ENCODE data around the gene COL8A1. TPM values are rescaled to one million over a fixed set of nuclear protein-coding genes. Genes with fewer than 3 reads are reported as not detected.
"Not testable (repeated sequence)": the region's sequence is repeated elsewhere in the genome, so short reads cannot be mapped to it uniquely, and the experiment has no call there.

The COL8A1 gene
- total RNA-seq = under 1 TPM; 0.10 to 0.13 TPM

DNA sequence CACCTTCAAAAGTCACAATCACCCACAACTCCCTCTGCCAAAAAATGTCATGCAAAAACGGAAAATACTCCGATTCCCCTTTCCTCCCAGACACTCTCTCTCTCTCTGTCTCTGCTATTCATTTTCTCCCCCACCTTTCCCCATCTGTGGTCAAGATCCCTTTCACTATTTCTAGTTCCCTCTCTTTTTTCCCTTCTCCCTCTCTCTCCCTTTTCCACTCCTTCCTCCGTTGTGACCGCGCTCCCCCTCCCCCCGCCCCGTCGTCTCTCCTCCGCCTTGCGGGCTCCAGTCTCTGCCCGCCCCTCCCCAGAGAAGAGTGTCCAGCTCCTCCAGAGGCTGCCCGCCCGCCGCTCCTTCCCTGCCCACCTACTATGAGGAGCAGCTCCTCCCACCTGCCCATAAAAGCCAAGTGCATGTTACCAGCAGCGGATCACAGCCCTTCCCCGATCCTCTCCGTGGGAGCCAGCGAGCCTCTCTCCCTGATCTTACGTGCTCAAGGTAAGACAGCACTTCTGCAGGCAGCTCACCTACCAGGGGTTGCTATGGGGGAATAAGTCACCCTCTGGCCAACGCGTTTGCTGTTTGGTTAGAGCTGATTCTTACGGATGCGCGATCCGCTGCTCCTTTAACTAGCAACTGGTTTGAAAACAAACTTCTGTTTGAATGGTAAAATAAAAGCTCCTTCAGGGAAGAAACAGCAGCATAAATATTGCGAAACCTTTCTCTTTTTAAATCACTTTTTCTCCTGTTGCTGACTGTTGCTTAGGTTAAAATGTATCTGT lies at the start of gene COL8A1:
COL8A1 (plus strand) TSS at position 428 of the 782 bp plus-strand sequence. CDS start 152,089 bp downstream, outside the sequence.
- H3K9me3 Mint-ChIP-seq = no peaks in the 10 kb centered on the region
- H3K27me3 Mint-ChIP-seq = peaks cover 65% of the 10 kb centered on the region
- peak within 1 kb of the TSS; percentile 48 for H3K4me3 Mint-ChIP-seq
- H3K4me1 Mint-ChIP-seq = peaks cover 18% of the 10 kb centered on the region
- H3K27ac Mint-ChIP-seq = no peak within 1 kb of the TSS
- DNase-seq = no peak
- no peaks in the 10 kb centered on the region for H3K36me3 Mint-ChIP-seq (ENCODE audit: low read depth)
- ChIA-PET CTCF (no interaction called here), POLR2A (no interaction called here)

DNA sequence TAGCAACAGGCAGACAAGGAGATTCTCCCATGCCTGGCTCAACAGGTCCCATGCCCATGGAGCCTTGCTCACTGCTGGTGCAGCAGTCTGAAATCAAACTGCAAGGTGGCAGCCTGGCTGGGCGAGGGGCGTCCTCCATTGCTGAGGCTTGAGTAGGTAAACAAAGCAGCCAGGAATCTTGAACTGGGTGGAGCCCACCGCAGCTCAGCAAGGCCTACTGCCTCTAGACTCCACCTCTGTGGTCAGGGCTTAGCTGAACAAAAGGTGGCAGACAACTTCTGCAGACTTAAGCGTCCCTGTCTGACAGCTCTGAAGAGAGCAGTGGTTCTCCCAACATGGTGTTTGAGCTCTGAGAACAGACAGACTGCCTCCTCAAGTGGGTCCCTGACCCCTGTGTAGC lies 49.2 kb upstream of the COL8A1 start:
- H3K4me3 Mint-ChIP-seq; CTCF ChIA-PET; H3K9me3 Mint-ChIP-seq; H3K4me1 Mint-ChIP-seq; H3K27me3 Mint-ChIP-seq; H3K27ac Mint-ChIP-seq; POLR2A ChIA-PET; H3K36me3 Mint-ChIP-seq (ENCODE audit: low read depth); DNase-seq: not testable (repeated sequence)

DNA sequence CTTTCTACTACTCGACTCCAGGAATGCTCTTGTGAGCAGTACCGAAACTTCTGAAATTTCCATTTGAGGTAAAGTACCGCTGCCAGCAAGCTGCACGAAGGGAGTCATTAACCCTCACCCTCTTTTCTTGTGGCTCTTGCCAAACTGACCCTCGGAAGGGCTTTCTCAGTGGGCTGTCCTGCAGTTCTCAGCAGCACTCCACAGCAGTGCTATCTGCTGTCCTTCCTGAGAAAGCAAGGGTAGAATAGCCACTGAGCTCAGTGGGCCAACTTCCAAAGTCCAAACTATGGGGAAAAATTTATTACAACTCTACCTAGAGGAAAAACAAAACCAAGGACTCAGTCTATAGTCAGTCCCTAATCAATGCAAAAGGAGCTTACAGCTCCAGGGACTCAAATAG lies 38.5 kb upstream of the COL8A1 start:
- H3K9me3 Mint-ChIP-seq = no peaks in the 10 kb centered on the region
- no peaks in the 10 kb centered on the region for H3K36me3 Mint-ChIP-seq (ENCODE audit: low read depth)
- H3K27ac Mint-ChIP-seq = no peak overlapping the region
- H3K4me3 Mint-ChIP-seq = no peak overlapping the region
- ChIA-PET CTCF (no interaction called here), POLR2A (no interaction called here)
- no peaks in the 10 kb centered on the region for H3K4me1 Mint-ChIP-seq
- DNase-seq = no peak
- H3K27me3 Mint-ChIP-seq = no peaks in the 10 kb centered on the region

DNA sequence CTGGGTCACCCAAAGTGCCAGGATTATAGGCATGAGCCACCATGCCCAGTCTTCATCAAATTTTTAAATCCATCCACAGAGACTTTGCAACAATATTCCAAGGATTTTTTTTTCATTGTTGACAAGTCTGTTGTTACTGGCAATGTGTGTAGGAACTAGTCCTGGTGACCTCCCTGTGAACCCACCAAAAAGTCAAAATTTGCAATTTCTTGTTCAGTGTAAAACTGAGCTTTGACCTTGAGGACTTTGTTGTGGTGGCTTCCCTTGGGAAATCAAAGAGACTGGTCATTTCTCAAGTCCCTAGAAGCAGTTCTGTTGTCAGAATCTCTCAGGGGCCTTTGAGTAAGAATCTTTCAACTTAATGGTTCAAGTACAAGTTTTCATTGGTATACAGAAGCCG lies 36.9 kb upstream of the COL8A1 start:
- CTCF ChIA-PET = no interaction called here
- H3K4me1 Mint-ChIP-seq = no peaks in the 10 kb centered on the region
- H3K27me3 Mint-ChIP-seq = no peaks in the 10 kb centered on the region
- H3K4me3 Mint-ChIP-seq = no peak overlapping the region
- DNase-seq = no peak
- no peak overlapping the region for H3K27ac Mint-ChIP-seq
- no peaks in the 10 kb centered on the region for H3K9me3 Mint-ChIP-seq
- POLR2A ChIA-PET = no interaction called here
- no peaks in the 10 kb centered on the region for H3K36me3 Mint-ChIP-seq (ENCODE audit: low read depth)

DNA sequence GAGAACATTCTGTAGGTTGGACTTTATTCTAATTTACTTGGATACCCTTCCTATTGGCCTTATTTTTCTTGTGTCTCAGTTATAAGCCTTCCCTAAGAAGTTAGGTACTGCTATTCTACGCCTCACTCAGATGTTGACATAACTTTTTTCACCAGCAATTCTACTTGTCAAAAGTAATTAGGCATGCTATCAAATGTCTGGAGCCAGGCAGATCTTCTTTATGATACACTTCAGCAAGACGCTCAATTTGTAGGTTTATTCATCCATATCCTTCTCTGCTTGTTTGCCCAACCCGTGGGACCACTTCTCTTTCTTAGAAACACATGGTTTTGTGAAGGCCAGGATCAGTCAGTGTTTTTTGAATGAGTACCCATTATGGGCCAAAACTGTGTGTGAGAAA lies 36.2 kb upstream of the COL8A1 start:
- CTCF ChIA-PET = no interaction called here
- H3K27me3 Mint-ChIP-seq = no peaks in the 10 kb centered on the region

DNA sequence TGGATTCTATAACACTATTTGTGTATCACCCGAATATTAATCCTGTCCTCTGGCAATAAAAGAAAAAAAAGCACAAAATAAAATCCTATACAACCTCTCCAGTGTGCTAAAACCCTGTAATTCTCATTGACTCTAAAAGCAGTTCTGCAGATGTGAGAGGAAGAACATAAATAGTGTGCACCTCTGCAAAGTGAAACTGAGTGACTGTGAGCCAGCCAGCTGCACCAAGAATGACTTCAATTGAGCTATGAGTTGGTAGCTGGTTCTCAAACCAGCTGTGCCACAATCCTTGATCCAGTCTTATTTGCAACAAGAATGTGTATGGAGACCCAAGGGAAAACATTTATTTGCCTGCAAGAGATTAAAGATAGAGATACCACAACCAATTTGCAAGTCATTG lies 31.2 kb upstream of the COL8A1 start:
- CTCF ChIA-PET = no interaction called here
- no peak overlapping the region for H3K4me3 Mint-ChIP-seq
- H3K9me3 Mint-ChIP-seq = no peaks in the 10 kb centered on the region
- no peaks in the 10 kb centered on the region for H3K27me3 Mint-ChIP-seq
- no peak overlapping the region for H3K27ac Mint-ChIP-seq
- POLR2A ChIA-PET = no interaction called here
- no peaks in the 10 kb centered on the region for H3K36me3 Mint-ChIP-seq (ENCODE audit: low read depth)
- H3K4me1 Mint-ChIP-seq = no peaks in the 10 kb centered on the region
- DNase-seq = no peak

More for the DNA sequence above, 36.2 kb upstream of the COL8A1 start:
- no peaks in the 10 kb centered on the region for H3K9me3 Mint-ChIP-seq
- DNase-seq = no peak
- H3K4me3 Mint-ChIP-seq = no peak overlapping the region
- H3K36me3 Mint-ChIP-seq (ENCODE audit: low read depth) = no peaks in the 10 kb centered on the region
- H3K4me1 Mint-ChIP-seq = no peaks in the 10 kb centered on the region
- POLR2A ChIA-PET = no interaction called here
- no peak overlapping the region for H3K27ac Mint-ChIP-seq

DNA sequence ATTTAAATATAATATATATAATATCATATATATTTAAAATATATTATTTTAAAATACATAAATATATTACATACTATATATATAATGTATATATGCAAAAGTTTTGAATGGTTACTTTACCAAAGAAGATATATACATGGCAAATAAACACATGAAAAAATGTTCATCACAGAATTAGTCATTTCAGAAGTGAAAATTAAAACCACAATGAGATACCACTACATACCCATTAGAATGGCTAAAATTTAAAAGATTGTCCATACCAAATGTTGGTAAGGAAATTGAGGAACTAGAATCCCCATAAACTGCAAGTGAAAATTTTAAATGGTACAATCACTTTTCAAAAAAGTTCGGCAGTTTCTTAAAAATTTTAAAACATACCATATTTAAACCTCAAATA lies 23.6 kb upstream of the COL8A1 start:
- Mint-ChIP-seq H3K9me3 (no peaks in the 10 kb centered on the region), H3K27ac (no peak overlapping the region), H3K4me1 (no peaks in the 10 kb centered on the region), H3K27me3 (peaks cover 3% of the 10 kb centered on the region), H3K4me3 (no peak overlapping the region), H3K36me3 (ENCODE audit: low read depth) (no peaks in the 10 kb centered on the region)
- CTCF ChIA-PET = no interaction called here
- no peak for DNase-seq
- POLR2A ChIA-PET = no interaction called here

DNA sequence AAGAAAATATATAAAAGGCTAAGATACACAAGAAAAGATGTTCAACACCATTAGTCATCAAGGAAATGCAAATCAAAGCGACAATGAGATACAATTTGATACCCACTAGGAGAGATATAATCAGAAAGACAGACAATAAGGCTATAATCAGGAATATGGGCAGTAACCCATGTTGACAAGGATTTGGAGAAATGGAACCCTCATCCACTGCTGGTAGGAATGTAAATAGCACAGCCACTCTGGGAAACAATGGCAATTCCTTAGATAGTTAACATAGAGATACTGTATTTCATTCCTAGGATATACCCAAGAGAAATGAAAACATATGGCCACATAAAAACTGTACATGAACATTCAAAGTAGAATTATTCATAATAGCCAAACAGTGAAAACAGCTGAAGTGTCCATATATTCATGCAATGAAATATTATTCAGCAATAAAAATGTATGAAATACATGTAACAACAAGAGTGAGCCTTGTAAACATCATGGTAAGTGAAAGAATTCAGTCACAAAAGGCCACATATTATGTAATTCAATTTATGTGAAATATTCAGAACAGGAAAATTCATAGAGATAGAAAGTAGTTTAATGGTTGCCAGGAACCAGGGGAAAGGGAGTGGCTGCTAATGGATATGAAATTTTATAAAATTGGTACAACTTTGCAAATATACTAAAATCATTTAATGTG lies 18.2 kb upstream of the COL8A1 start:
- no peak overlapping the region for H3K4me3 Mint-ChIP-seq
- no peak for DNase-seq
- H3K27me3 Mint-ChIP-seq = peaks cover 3% of the 10 kb centered on the region
- ChIA-PET POLR2A (no interaction called here), CTCF (no interaction called here)
- no peaks in the 10 kb centered on the region for H3K9me3 Mint-ChIP-seq
- H3K27ac Mint-ChIP-seq = no peak overlapping the region
- H3K4me1 Mint-ChIP-seq = no peaks in the 10 kb centered on the region
- H3K36me3 Mint-ChIP-seq (ENCODE audit: low read depth) = no peaks in the 10 kb centered on the region

DNA sequence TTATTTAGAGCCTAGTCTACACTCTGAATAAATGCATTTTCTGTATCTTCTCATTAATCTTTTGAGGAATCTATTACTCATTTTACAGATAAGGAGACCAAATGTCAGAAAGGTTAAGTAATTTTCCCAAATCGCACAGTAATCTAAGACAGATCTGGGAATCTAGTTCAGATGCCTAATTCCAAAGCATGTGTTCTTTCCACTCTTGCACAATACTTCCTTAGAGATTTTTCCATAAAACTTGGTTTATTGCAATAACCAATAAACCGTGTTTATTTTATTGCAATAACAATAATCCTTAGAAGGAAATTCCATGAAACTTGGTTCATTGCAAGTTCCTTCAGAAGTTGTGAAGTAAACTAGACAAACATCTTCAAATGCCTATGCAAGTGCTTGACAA lies 17.4 kb upstream of the COL8A1 start:
- H3K9me3 Mint-ChIP-seq = no peaks in the 10 kb centered on the region
- DNase-seq = no peak
- ChIA-PET POLR2A (no interaction called here), CTCF (no interaction called here)
- H3K27me3 Mint-ChIP-seq = peaks cover 3% of the 10 kb centered on the region
- H3K4me1 Mint-ChIP-seq = no peaks in the 10 kb centered on the region
- H3K27ac Mint-ChIP-seq = no peak overlapping the region
- no peaks in the 10 kb centered on the region for H3K36me3 Mint-ChIP-seq (ENCODE audit: low read depth)
- no peak overlapping the region for H3K4me3 Mint-ChIP-seq

DNA sequence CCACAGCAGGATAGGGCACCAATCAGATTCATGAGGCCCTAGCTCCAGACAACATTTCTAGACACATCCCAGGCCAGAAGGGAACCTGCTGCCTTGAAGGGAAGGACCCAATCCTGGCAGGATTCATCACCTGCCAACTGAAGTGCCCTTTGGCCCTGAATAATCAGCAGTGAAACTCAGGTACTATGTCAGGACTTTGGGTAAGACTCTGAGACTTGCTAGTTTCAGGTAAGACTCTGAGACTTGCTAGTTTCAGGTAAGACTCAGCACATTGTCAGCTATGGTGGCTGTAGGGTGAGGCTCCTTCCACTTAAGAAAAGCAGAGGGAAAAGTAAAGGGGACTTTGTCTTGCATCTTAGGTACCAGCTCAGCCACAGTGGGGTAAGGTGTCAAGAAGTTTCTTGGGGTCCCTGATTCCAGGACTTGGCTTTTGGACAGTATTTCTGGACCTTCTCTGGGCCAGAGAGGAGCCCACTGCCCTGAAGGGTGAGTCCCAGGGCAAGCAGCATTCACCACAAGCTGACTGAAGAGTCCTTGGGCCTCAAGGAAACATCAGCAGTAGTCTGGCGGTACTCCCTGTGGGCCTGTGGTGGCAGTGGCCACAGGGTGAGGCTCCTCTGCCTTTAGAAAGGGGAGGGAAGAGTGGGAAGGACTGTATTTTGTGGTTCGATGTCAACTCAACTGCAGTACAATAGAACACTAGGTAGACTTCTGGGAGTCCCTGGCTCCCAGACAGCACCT lies 13.7 kb upstream of the COL8A1 start:
- DNase-seq = no peak
- CTCF ChIA-PET = no interaction called here
- no peak overlapping the region for H3K27ac Mint-ChIP-seq
- no peaks in the 10 kb centered on the region for H3K36me3 Mint-ChIP-seq (ENCODE audit: low read depth)
- POLR2A ChIA-PET = no interaction called here
- peaks cover 4% of the 10 kb centered on the region for H3K4me1 Mint-ChIP-seq
- H3K9me3 Mint-ChIP-seq = no peaks in the 10 kb centered on the region
- no peak overlapping the region for H3K4me3 Mint-ChIP-seq
- H3K27me3 Mint-ChIP-seq = no peaks in the 10 kb centered on the region

DNA sequence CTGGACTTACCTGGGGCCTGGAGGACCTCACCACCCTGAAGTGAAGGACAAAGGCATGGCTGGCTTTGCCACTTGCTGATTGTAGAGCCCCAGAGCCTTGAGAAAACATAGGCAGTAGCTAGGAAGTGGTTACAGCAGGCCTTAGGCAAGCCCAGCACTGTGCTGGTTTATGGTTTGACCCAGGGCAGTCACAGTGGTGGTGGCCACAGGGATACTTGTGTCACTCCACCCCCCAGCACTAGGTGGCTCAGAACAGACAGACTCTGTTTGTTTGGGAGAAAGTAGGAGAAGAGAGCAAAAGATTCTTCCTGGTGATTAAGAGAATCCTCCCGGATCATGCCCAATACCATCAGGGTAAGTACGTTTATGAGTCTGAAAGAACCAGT lies 13.2 kb upstream of the COL8A1 start:
- POLR2A ChIA-PET = no interaction called here
- Mint-ChIP-seq H3K4me1 (peaks cover 4% of the 10 kb centered on the region), H3K9me3 (no peaks in the 10 kb centered on the region), H3K27me3 (no peaks in the 10 kb centered on the region), H3K36me3 (ENCODE audit: low read depth) (no peaks in the 10 kb centered on the region), H3K4me3 (no peak overlapping the region), H3K27ac (no peak overlapping the region)
- CTCF ChIA-PET = no interaction called here
- no peak for DNase-seq

DNA sequence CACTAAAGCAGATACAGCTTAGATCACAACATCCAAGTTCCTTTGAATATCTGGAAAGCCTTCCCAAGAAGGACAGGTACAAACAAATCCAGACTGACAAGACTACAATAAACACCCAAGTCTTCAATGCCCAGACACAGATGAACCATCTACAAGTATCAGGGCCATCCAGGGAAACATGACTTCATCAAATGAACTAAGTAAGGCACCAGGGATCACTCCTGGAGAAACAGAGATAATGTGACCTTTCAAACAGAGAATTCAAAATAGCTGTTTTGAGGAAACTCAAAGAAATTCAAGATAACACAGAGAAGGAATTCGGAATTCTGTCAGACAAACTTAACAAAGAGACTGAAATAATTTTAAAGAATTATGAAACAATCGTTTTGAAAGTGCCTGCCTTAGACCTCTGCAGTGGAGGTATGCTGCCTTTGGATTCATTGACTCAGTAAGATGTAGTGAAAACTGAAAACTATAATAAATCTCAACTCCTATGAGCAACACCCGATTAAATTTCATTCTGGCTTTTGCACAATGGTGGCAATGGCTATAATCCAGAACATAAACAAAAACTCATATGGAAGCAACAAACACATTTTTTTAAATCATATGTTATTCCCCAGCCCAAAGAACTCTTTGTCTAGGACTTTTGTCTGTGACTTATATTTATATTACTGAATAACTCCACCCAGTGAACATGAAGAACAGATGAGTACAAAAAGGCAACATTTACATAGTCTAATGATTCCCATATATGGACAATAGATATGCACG lies 12.6 kb upstream of the COL8A1 start:
- DNase-seq = no peak
- POLR2A ChIA-PET = no interaction called here
- Mint-ChIP-seq H3K4me1 (peaks cover 4% of the 10 kb centered on the region), H3K9me3 (no peaks in the 10 kb centered on the region), H3K27me3 (no peaks in the 10 kb centered on the region), H3K27ac (no peak overlapping the region), H3K4me3 (no peak overlapping the region), H3K36me3 (ENCODE audit: low read depth) (no peaks in the 10 kb centered on the region)
- CTCF ChIA-PET = no interaction called here

DNA sequence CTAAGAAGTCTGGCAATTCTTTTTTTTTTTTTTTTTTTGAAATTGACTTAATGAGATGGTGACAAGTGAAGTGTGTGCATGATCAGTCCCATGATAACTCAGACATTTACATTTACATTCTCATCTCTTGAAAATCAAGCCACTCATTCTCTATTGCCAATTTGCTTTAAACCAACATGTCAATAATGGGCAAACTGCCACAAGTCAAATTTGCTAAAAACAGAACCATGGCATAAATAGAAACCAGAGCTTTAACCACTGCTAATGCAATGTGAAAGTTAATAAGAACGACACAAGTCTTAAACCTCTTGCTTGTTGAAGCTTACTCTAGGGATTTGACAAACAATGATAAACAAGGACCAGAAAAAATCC lies 12.0 kb upstream of the COL8A1 start:
- Mint-ChIP-seq H3K9me3 (no peaks in the 10 kb centered on the region), H3K27me3 (no peaks in the 10 kb centered on the region), H3K4me1 (peaks cover 4% of the 10 kb centered on the region), H3K27ac (no peak overlapping the region), H3K36me3 (ENCODE audit: low read depth) (no peaks in the 10 kb centered on the region), H3K4me3 (no peak overlapping the region)
- no peak for DNase-seq
- ChIA-PET CTCF (no interaction called here), POLR2A (no interaction called here)
